ENCODE measurements around the gene CASP9. TPM values are rescaled to one million over a fixed set of nuclear protein-coding genes. Genes with fewer than 3 reads are reported as not detected.

Gene CASP9
- total RNA-seq, 2 experiments from 2014 or later, result 7.6 to 9.6 TPM

Other genes starting within 250 kb of the CASP9 start
- 10 to 100 TPM; 43.1 to 48.6 TPM for gene EFHD2, start 114.3 kb downstream of the CASP9 start, total RNA-seq
- not detected for gene CTRC, start 85.8 kb downstream of the CASP9 start, total RNA-seq
- not detected for gene CELA2A, start 67.5 kb downstream of the CASP9 start, total RNA-seq
- not detected for gene CELA2B, start 48.1 kb downstream of the CASP9 start, total RNA-seq
- 10 to 100 TPM; 10.9 to 14.1 TPM for gene DNAJC16, start 2.6 kb upstream of the CASP9 start, total RNA-seq
- gene AGMAT, start 60.8 kb upstream of the CASP9 start, total RNA-seq, result 10 to 100 TPM; 18.1 to 24.0 TPM
- 10 to 100 TPM; 30.2 to 34.0 TPM for gene DDI2, start 93.2 kb upstream of the CASP9 start, total RNA-seq
- gene PLEKHM2, start 160.1 kb upstream of the CASP9 start, total RNA-seq, result 10 to 100 TPM; 48.2 to 50.1 TPM
- gene SLC25A34, start 212.0 kb upstream of the CASP9 start, total RNA-seq, result under 1 TPM; 0.82 to 0.86 TPM
- gene TMEM82, start 218.3 kb upstream of the CASP9 start, total RNA-seq, result not detected
- under 1 TPM in 1 of 2 experiments, not detected in 1; 0.09 TPM for gene FBLIM1, start 234.6 kb upstream of the CASP9 start, total RNA-seq